Measurements from ENCODE around the gene IL1RAPL1.

Gene IL1RAPL1

GRCh38 chrX:29798469-29798868 is 1211.2 kb downstream of the IL1RAPL1 start:
- H3K27ac ChIP-seq (ENCODE audit: low read length) = no peak overlapping the region
- no peak overlapping the region for H3K4me2 ChIP-seq (ENCODE audit: insufficient read depth, low read length)
- no peaks in the 10 kb centered on the region for H3K79me2 ChIP-seq (ENCODE audit: insufficient read depth, low read length)

DNA sequence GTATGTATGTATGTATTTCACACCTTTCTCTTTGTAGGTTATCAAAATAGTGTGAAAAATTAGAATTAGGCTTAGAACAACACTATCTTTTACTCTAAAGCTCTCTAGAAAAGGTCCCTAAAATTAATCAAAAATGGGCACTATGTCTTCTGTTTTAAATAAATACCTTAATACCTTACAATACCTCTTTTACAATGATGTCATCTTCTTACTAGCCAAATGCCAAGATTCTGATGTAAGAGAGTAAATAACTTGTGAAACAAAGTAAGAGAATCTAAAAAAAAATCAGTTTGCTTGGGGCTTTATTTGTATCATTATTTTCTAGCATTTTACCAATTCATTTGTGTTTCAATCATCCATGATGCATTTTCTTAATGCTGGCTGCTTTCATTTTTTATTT is 1225.9 kb downstream of the IL1RAPL1 start:
- Histone ChIP-seq H3K27ac (ENCODE audit: low read length) (no peak overlapping the region), H3K27me3 (ENCODE audit: insufficient read depth, low read length, poor library complexity) (no peaks in the 10 kb centered on the region), H3K36me3 (ENCODE audit: insufficient read depth, low read length) (no peaks in the 10 kb centered on the region), H3K4me2 (ENCODE audit: insufficient read depth, low read length) (no peak overlapping the region), H3K4me1 (ENCODE audit: insufficient read depth, low read length) (no peaks in the 10 kb centered on the region), H3K9me3 (ENCODE audit: insufficient read depth, low read length, severe bottlenecking) (no peaks in the 10 kb centered on the region), H3K79me2 (ENCODE audit: insufficient read depth, low read length) (no peaks in the 10 kb centered on the region), H2AFZ (ENCODE audit: low read depth, low read length) (no peak overlapping the region), H3K4me3 (ENCODE audit: low read depth in 1 of 2, low read length in 2 of 2) (no peak overlapping the region), H3K9ac (ENCODE audit: low read depth, low read length) (no peak overlapping the region), H4K20me1 (ENCODE audit: insufficient read depth, low read length) (no peaks in the 10 kb centered on the region)
- ATAC-seq (ENCODE audit: insufficient read depth, low read depth) (no peak), DNase-seq (no peak)
- TF ChIP-seq EZH2 (IDR thresholded peaks at IDR 0.05; ENCODE audit: borderline replicate concordance, low read depth, low read length, severe bottlenecking) = no peak
- TF ChIP-seq, protein P1, sequence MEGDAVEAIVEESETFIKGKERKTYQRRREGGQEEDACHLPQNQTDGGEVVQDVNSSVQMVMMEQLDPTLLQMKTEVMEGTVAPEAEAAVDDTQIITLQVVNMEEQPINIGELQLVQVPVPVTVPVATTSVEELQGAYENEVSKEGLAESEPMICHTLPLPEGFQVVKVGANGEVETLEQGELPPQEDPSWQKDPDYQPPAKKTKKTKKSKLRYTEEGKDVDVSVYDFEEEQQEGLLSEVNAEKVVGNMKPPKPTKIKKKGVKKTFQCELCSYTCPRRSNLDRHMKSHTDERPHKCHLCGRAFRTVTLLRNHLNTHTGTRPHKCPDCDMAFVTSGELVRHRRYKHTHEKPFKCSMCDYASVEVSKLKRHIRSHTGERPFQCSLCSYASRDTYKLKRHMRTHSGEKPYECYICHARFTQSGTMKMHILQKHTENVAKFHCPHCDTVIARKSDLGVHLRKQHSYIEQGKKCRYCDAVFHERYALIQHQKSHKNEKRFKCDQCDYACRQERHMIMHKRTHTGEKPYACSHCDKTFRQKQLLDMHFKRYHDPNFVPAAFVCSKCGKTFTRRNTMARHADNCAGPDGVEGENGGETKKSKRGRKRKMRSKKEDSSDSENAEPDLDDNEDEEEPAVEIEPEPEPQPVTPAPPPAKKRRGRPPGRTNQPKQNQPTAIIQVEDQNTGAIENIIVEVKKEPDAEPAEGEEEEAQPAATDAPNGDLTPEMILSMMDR (IDR thresholded peaks at IDR 0.05; ENCODE audit: borderline replicate concordance, extremely low read depth, low read length, poor library complexity, severe bottlenecking) = no peak

More at GRCh38 chrX:29798469-29798868, 1211.2 kb downstream of the IL1RAPL1 start:
- Histone ChIP-seq H3K36me3 (ENCODE audit: insufficient read depth, low read length) (no peaks in the 10 kb centered on the region), H3K4me1 (ENCODE audit: insufficient read depth, low read length) (no peaks in the 10 kb centered on the region), H3K9ac (ENCODE audit: low read depth, low read length) (no peak overlapping the region), H4K20me1 (ENCODE audit: insufficient read depth, low read length) (no peaks in the 10 kb centered on the region), H3K27me3 (ENCODE audit: insufficient read depth, low read length, poor library complexity) (no peaks in the 10 kb centered on the region), H3K9me3 (ENCODE audit: insufficient read depth, low read length, severe bottlenecking) (no peaks in the 10 kb centered on the region), H3K4me3 (ENCODE audit: low read depth in 1 of 2, low read length in 2 of 2) (no peak overlapping the region), H2AFZ (ENCODE audit: low read depth, low read length) (no peak overlapping the region)
- no peak for TF ChIP-seq EZH2 (IDR thresholded peaks at IDR 0.05; ENCODE audit: borderline replicate concordance, low read depth, low read length, severe bottlenecking)
- TF ChIP-seq, protein P1 (IDR thresholded peaks at IDR 0.05; ENCODE audit: borderline replicate concordance, extremely low read depth, low read length, poor library complexity, severe bottlenecking) = no peak
- DNase-seq (no peak), ATAC-seq (ENCODE audit: insufficient read depth, low read depth) (no peak)

- no peaks in the 10 kb centered on the region for H3K27me3 ChIP-seq (ENCODE audit: insufficient read depth, low read length, poor library complexity)
- no peak for TF ChIP-seq EZH2 (IDR thresholded peaks at IDR 0.05; ENCODE audit: borderline replicate concordance, low read depth, low read length, severe bottlenecking)
- TF ChIP-seq, protein P1 (IDR thresholded peaks at IDR 0.05; ENCODE audit: borderline replicate concordance, extremely low read depth, low read length, poor library complexity, severe bottlenecking) = no peak
- no peaks in the 10 kb centered on the region for H3K4me1 ChIP-seq (ENCODE audit: insufficient read depth, low read length)
- H3K36me3 ChIP-seq (ENCODE audit: insufficient read depth, low read length) = no peaks in the 10 kb centered on the region
- no peak overlapping the region for H3K9ac ChIP-seq (ENCODE audit: low read depth, low read length)
- no peak for DNase-seq
- H3K27ac ChIP-seq (ENCODE audit: low read length) = no peak overlapping the region
- no peak overlapping the region for H3K4me3 ChIP-seq (ENCODE audit: low read depth in 1 of 2, low read length in 2 of 2)
- H3K4me2 ChIP-seq (ENCODE audit: insufficient read depth, low read length) = no peak overlapping the region
- H3K79me2 ChIP-seq (ENCODE audit: insufficient read depth, low read length) = no peaks in the 10 kb centered on the region
- no peaks in the 10 kb centered on the region for H3K9me3 ChIP-seq (ENCODE audit: insufficient read depth, low read length, severe bottlenecking)
- H4K20me1 ChIP-seq (ENCODE audit: insufficient read depth, low read length) = no peaks in the 10 kb centered on the region
- ATAC-seq (ENCODE audit: insufficient read depth, low read depth) = no peak
- no peak overlapping the region for H2AFZ ChIP-seq (ENCODE audit: low read depth, low read length)
These were observed 1237.1 kb downstream of the IL1RAPL1 start for GRCh38 chrX:29824176-29824906.

All from DND-41 (cell line).